K562 (cell line): Measurements from ENCODE around the gene TNFSF4. TPM values are rescaled to one million over a fixed set of nuclear protein-coding genes. Genes with fewer than 3 reads are reported as not detected.

Experiments used
- ATAC-seq: fragments of 200-7000 bp; cut with Tn5 transposase; 3 replicates; pipeline ENCODE4 v1.9.1; 2020; ENCODE audit warnings: moderate library complexity
- BruUV-seq: library from RNA; stranded (reverse); fragments of 400-500 nt; replicated peaks from 2 replicates; lab custom pipeline; 2021; lab: Mats Ljungman, UMichigan
- CTCF ChIA-PET: fragments of 300-600 bp; formaldehyde crosslinking; extraction: SDS; loops from one replicate; lab custom pipeline; 2021; ENCODE audit warnings: low intra/inter-chr PET ratio; lab: Yijun Ruan, JAX
- POLR2A ChIA-PET: fragments of 300-600, 350-650 bp; sonication (Branson Sonifier 250); formaldehyde crosslinking; extraction: SDS; loops from one replicate; lab custom pipeline; 2021; ENCODE audit warnings: antibody characterized with exemption, inconsistent platforms; lab: Yijun Ruan, JAX
- DNase-seq, 4 experiments: peaks; one replicate each; pipeline versions ENCODE4 v3.0.0 to v3.0.0-alpha.2; 2011 to 2018; ENCODE audit warnings: low spot score in 3 of 4, mixed read lengths in 3 of 4; ENCODE audit errors: extremely low read depth in 1 of 4
- FAIRE-seq: peaks from 2 replicates; lab custom pipeline; 2011; peaks lifted over from hg19 to GRCh38; lab: Jason Lieb, UNC
- H2AFZ ChIP-seq: 2 replicates; pipeline ENCODE4 v1.6.0; 2011; ENCODE audit warnings: low read depth, low read length, control low read depth, inconsistent platforms
- H3K27ac ChIP-seq: fragments of 200-600 bp; 3 replicates; pipeline ENCODE4 v1.8.0; 2011; ENCODE audit warnings: low read depth, mild to moderate bottlenecking, control low read depth, inconsistent platforms, low read length, moderate library complexity, mixed read lengths; ENCODE audit errors: extremely low read depth
- H3K27me3 ChIP-seq, 2 experiments: fragments of 300-600 bp in 1 of 2; 2 replicates in 1 of 2; 3 replicates in 1 of 2; pipeline versions ENCODE4 v1.6.0 to v1.8.0; 2011; ENCODE audit warnings: inconsistent platforms in 2 of 2, low read length in 2 of 2, mild to moderate bottlenecking in 1 of 2, mixed read lengths in 1 of 2, moderate library complexity in 1 of 2; ENCODE audit not compliant: control insufficient read depth in 2 of 2, insufficient read depth in 2 of 2
- H3K36me3 ChIP-seq: fragments of 300-600 bp; 3 replicates; pipeline ENCODE4 v1.8.0; 2011; ENCODE audit warnings: mild to moderate bottlenecking, low read length, inconsistent platforms; ENCODE audit not compliant: control insufficient read depth, insufficient read depth
- H3K4me1 ChIP-seq, 2 experiments: fragments of 200-600 bp in 1 of 2; replicated peaks in 1 of 2; 2 replicates in 1 of 2; 3 replicates in 1 of 2; pipeline versions ENCODE4 v1.5.1 to v1.8.0; 2011; ENCODE audit warnings: inconsistent platforms in 2 of 2, low read length in 2 of 2, mild to moderate bottlenecking in 1 of 2, mixed read lengths in 1 of 2, moderate library complexity in 1 of 2; ENCODE audit not compliant: control insufficient read depth in 2 of 2, insufficient read depth in 2 of 2
- H3K4me2 ChIP-seq: 2 replicates; pipeline ENCODE4 v1.6.1; 2011; ENCODE audit warnings: low read length, control low read depth, inconsistent platforms, mixed read lengths; ENCODE audit not compliant: insufficient read depth
- H3K4me3 ChIP-seq: fragments of 200-600 bp; sonication (generic), shearing (Covaris generic); 2 replicates; pipeline ENCODE4 v1.5.1; 2016; ENCODE audit warnings: control low read depth, inconsistent platforms
- H3K79me2 ChIP-seq: fragments of 200-600 bp; 3 replicates; pipeline ENCODE4 v1.8.0; 2011; ENCODE audit warnings: low read length, inconsistent platforms; ENCODE audit not compliant: control insufficient read depth, insufficient read depth
- H3K9ac ChIP-seq, 2 experiments: 2 replicates each; pipeline versions ENCODE4 v1.6.0 to v1.6.1; 2011; ENCODE audit warnings: low read depth in 2 of 2, low read length in 2 of 2, control low read depth in 1 of 2, inconsistent platforms in 1 of 2, mild to moderate bottlenecking in 1 of 2, mixed read lengths in 1 of 2; ENCODE audit not compliant: insufficient read depth in 1 of 2
- H3K9me1 ChIP-seq: one replicate; pipeline ENCODE4 v1.6.0; 2011; ENCODE audit warnings: inconsistent platforms, mild to moderate bottlenecking, low read length, moderate library complexity; ENCODE audit not compliant: control insufficient read depth, insufficient read depth
- H3K9me3 ChIP-seq: replicated peaks from 2 replicates; pipeline ENCODE4 v1.5.1; 2011; ENCODE audit warnings: low read depth, low read length, inconsistent platforms; ENCODE audit not compliant: control insufficient read depth, insufficient read depth
- H4K20me1 ChIP-seq: replicated peaks from 2 replicates; pipeline ENCODE4 v1.6.1; 2011; ENCODE audit warnings: low read length, inconsistent platforms, mixed read lengths; ENCODE audit not compliant: control insufficient read depth, insufficient read depth
- CC2D1A ChIP-seq: fragments of 450-650 bp; IDR thresholded peaks from 2 replicates; pipeline ENCODE4 v1.6.1; 2017; ENCODE audit warnings: mild to moderate bottlenecking
- ERF ChIP-seq: fragments of 450-650 bp; formaldehyde crosslinking; IDR thresholded peaks from 2 replicates; pipeline ENCODE4 v1.4.0; 2020; ENCODE audit warnings: mild to moderate bottlenecking, mixed read lengths
- ETS2 ChIP-seq: IDR thresholded peaks from 2 replicates; pipeline ENCODE4 v1.6.1; 2016; ENCODE audit warnings: borderline replicate concordance, missing genetic modification characterization, mild to moderate bottlenecking, moderate library complexity, missing compliant biosample characterization; ENCODE audit not compliant: poor library complexity, severe bottlenecking
- ETV1 ChIP-seq: fragments of 450-650 bp; conservative IDR thresholded peaks from 2 replicates; pipeline ENCODE4 v1.6.1; 2016; ENCODE audit warnings: missing genetic modification characterization, control low read depth, low read depth, missing compliant biosample characterization
- NR2C2 ChIP-seq, 2 experiments: fragments of 200-800 bp in 1 of 2; sonication (Bioruptor generic) in 1 of 2; sonication (generic) in 1 of 2; formaldehyde crosslinking in 1 of 2; IDR thresholded peaks; 2 replicates each; pipeline versions ENCODE4 v1.6.1 to v1.8.0; 2016 to 2022; ENCODE audit warnings: mild to moderate bottlenecking in 1 of 2, missing compliant biosample characterization in 1 of 2, missing genetic modification characterization in 1 of 2, missing genetic modification reagents in 1 of 2
- PATZ1 ChIP-seq: fragments of 250-450 bp; sonication (Bioruptor Pico); IDR thresholded peaks from 2 replicates; pipeline ENCODE4 v1.5.0; 2020; ENCODE audit warnings: mild to moderate bottlenecking, borderline replicate concordance
- SAFB ChIP-seq: fragments of 200-400 bp; formaldehyde crosslinking; IDR thresholded peaks from 2 replicates; pipeline ENCODE4 v1.6.1; 2017; ENCODE audit warnings: low read depth, low read length, borderline replicate concordance
- ZNF436 ChIP-seq: fragments of 250-450, 450-650 bp; sonication (Bioruptor Pico); formaldehyde crosslinking; IDR thresholded peaks from 2 replicates; pipeline ENCODE4 v1.7.0; 2020; ENCODE audit warnings: mild to moderate bottlenecking
- ZNF780A ChIP-seq: fragments of 250-450 bp; sonication (Bioruptor Pico); IDR thresholded peaks from 2 replicates; pipeline ENCODE4 v1.5.0; 2021; ENCODE audit warnings: mild to moderate bottlenecking
- WGBS: fragments of 100-300 bp; shearing (Covaris generic); methylation state at CpG from one replicate; pipeline ENCODE4 v1.1.6; 2016; ENCODE audit warnings: low coverage, mixed read lengths; ENCODE audit not compliant: insufficient coverage; ENCODE audit errors: missing lambda C conversion rate; 5-methylcytosine and 5-hydroxymethylcytosine counted together
- in situ Hi-C: fragments of 300-500 bp; cut with MboI; formaldehyde crosslinking; loops from 4 replicates; pipeline ENCODE4 v1.15.0; 2018; ENCODE audit warnings: inconsistent platforms, mixed read lengths
- intact Hi-C: fragments of 100-400 bp; cut with micrococcal nuclease; formaldehyde crosslinking; loops from 2 replicates; pipeline ENCODE4 v1.14.2; 2022
- polyA plus RNA-seq, 8 experiments: library from polyadenylated mRNA; depleted of rRNA in 4 of 8; stranded (reverse) in 5 of 8; unstranded in 3 of 8; fragments of >200 nt; fragmentation: Nextera tagmentation in 2 of 8; fragmentation: Illumina TruSeq in 1 of 8; extraction: Ambion mirVana in 2 of 8; extraction: Trizol in 1 of 8; gene quantifications; 2 replicates each; pipeline versions ENCODE4 v1.2.1 to v1.2.3, GENCODE V29; 2011 to 2014; ENCODE audit warnings: inconsistent platforms in 1 of 8, missing spikeins in 1 of 8
- total RNA-seq, 7 experiments: library from RNA; depleted of rRNA in 6 of 7; stranded (reverse); fragments of >200 nt in 6 of 7; fragmentation: Illumina TruSeq in 2 of 7; extraction: Trizol in 2 of 7; gene quantifications; 2 replicates each; pipeline versions ENCODE4 v1.2.1 to v1.2.3, GENCODE V29; 2011 to 2021; ENCODE audit warnings: low replicate concordance in 1 of 7
- TF ChIP-seq, protein P1 (sequence below), 2 experiments: IDR thresholded peaks; 2 replicates each; pipeline ENCODE4 v1.6.1; 2012; ENCODE audit warnings: improper control_type of control experiment in 2 of 2, low read depth in 2 of 2, low read length in 2 of 2, borderline replicate concordance in 1 of 2

TNFSF4 gene
- total and polyA plus RNA-seq, 9 of the 15 experiments (the other 6 are each of a cell fraction or from before 2014, with no cell fraction given), result 0.08 to 0.23 (median 0.15) TPM; not detected in 1

- TF ChIP-seq PATZ1 (CRISPR knock-in tag), result no peak
- TF ChIP-seq, all 486 proteins: peak for 3
Measured at GRCh38 chr1:173153503-173153902, 53.6 kb downstream of the TNFSF4 start (continued).

- ATAC-seq (no peak), DNase-seq (no peak), FAIRE-seq (no peak)
- Histone ChIP-seq H4K20me1 (no peaks in the 10 kb centered on the region), H3K36me3 (no peaks in the 10 kb centered on the region), H3K9me1 (no peaks in the 10 kb centered on the region), H3K27ac (no peak overlapping the region), H3K79me2 (no peaks in the 10 kb centered on the region), H3K27me3 (peaks cover 0 to 6% of the 10 kb centered on the region in 2 experiments; a peak in 1 of 5 replicates), H3K9me3 (no peaks in the 10 kb centered on the region), H3K9ac (no peak overlapping the region), H2AFZ (no peak overlapping the region), H3K4me2 (no peak overlapping the region), H3K4me3 (no peak overlapping the region), H3K4me1 (no peaks in the 10 kb centered on the region)
- no TSS peak for BruUV-seq
- 3% methylated on average over 2 of the region's 2 CpGs for WGBS
- CTCF ChIA-PET, result no interaction called here
- in situ Hi-C loops, result no loop called here
- intact Hi-C loops, result no loop called here
- POLR2A ChIA-PET, result no interaction called here
- TF ChIP-seq ERF (CRISPR knock-in tag), result no peak
- no peak for TF ChIP-seq CC2D1A
- TF ChIP-seq ZNF436 (CRISPR knock-in tag), result no peak
- no peak for TF ChIP-seq ETS2 (tag)
- TF ChIP-seq NR2C2 (CRISPR knock-in tag; IDR thresholded peaks at IDR 0.05), result no peak
- no peak for TF ChIP-seq NR2C2 (tag; IDR thresholded peaks at IDR 0.05)
- TF ChIP-seq ETV1 (tag), result no peak
- TF ChIP-seq, protein P1, sequence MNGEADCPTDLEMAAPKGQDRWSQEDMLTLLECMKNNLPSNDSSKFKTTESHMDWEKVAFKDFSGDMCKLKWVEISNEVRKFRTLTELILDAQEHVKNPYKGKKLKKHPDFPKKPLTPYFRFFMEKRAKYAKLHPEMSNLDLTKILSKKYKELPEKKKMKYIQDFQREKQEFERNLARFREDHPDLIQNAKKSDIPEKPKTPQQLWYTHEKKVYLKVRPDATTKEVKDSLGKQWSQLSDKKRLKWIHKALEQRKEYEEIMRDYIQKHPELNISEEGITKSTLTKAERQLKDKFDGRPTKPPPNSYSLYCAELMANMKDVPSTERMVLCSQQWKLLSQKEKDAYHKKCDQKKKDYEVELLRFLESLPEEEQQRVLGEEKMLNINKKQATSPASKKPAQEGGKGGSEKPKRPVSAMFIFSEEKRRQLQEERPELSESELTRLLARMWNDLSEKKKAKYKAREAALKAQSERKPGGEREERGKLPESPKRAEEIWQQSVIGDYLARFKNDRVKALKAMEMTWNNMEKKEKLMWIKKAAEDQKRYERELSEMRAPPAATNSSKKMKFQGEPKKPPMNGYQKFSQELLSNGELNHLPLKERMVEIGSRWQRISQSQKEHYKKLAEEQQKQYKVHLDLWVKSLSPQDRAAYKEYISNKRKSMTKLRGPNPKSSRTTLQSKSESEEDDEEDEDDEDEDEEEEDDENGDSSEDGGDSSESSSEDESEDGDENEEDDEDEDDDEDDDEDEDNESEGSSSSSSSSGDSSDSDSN (IDR thresholded peaks at IDR 0.05; ENCODE audit: borderline replicate concordance in 1 of 2, low read depth in 2 of 2, low read length in 2 of 2), result no peak
- TF ChIP-seq SAFB, result no peak
- TF ChIP-seq ZNF780A (CRISPR knock-in tag), result no peak
Measured at GRCh38 chr1:173152598-173152997, 54.5 kb downstream of the TNFSF4 start.
